HepG2 (cell line): ENCODE measurements around the gene MRPS25. TPM values are rescaled to one million over a fixed set of nuclear protein-coding genes. Genes with fewer than 3 reads are reported as not detected.

Source experiments
- ATAC-seq: fragments of 200-7000 bp; cut with Tn5 transposase; 3 replicates; pipeline ENCODE4 v1.9.1; 2020; ENCODE audit warnings: mild to moderate bottlenecking, moderate library complexity
- BruUV-seq: library from RNA; stranded (reverse); fragments of 400-500 nt; replicated peaks from 2 replicates; lab custom pipeline; 2021; lab: Mats Ljungman, UMichigan
- CTCF ChIA-PET: fragments of 300-600 bp; formaldehyde crosslinking; extraction: SDS; loops from one replicate; lab custom pipeline; 2021; ENCODE audit warnings: low total read pairs, inconsistent platforms, low intra/inter-chr PET ratio; lab: Yijun Ruan, JAX
- POLR2A ChIA-PET: fragments of 350-600 bp; sonication (Branson Sonifier 250); formaldehyde crosslinking; loops from one replicate; lab custom pipeline; 2020; ENCODE audit warnings: antibody characterized with exemption, inconsistent platforms; lab: Yijun Ruan, JAX
- DNase-seq: peaks from one replicate; pipeline ENCODE4 v3.0.0-alpha.2; 2015; ENCODE audit warnings: low spot score
- FAIRE-seq: peaks from 3 replicates; lab custom pipeline; 2011; peaks lifted over from hg19 to GRCh38; lab: Jason Lieb, UNC
- H2AFZ ChIP-seq: one replicate; pipeline ENCODE4 v1.6.1; 2011; ENCODE audit warnings: low read length, inconsistent platforms
- H3K27ac ChIP-seq: fragments of 300-600 bp; 3 replicates; pipeline ENCODE4 v1.8.0; 2011; ENCODE audit warnings: mixed run types, mild to moderate bottlenecking, mixed read lengths, low read length, inconsistent platforms; ENCODE audit not compliant: insufficient read depth; ENCODE audit errors: extremely low read length
- H3K27me3 ChIP-seq, 2 experiments: fragments of 200-600 bp in 1 of 2; 2 replicates in 1 of 2; 3 replicates in 1 of 2; pipeline versions ENCODE4 v1.6.0 to v1.8.0; 2011; ENCODE audit warnings: low read length in 2 of 2, mild to moderate bottlenecking in 2 of 2, moderate library complexity in 2 of 2, inconsistent platforms in 1 of 2; ENCODE audit not compliant: insufficient read depth in 2 of 2, control insufficient read depth in 1 of 2
- H3K36me3 ChIP-seq, 2 experiments: fragments of 200-600 bp in 1 of 2; replicated peaks in 1 of 2; 2 replicates in 1 of 2; 3 replicates in 1 of 2; pipeline versions ENCODE4 v1.5.1 to v1.8.0; 2011; ENCODE audit warnings: low read length in 2 of 2, inconsistent platforms in 1 of 2; ENCODE audit not compliant: insufficient read depth in 2 of 2, control insufficient read depth in 1 of 2
- H3K4me1 ChIP-seq: 2 replicates; pipeline ENCODE4 v1.5.1; 2012; ENCODE audit warnings: low read length, inconsistent platforms; ENCODE audit not compliant: insufficient read depth
- H3K4me2 ChIP-seq: 2 replicates; pipeline ENCODE4 v1.6.0; 2011; ENCODE audit warnings: low read depth, low read length, inconsistent platforms
- H3K4me3 ChIP-seq, 3 experiments: fragments of 200-600 bp in 1 of 3; sonication (generic), shearing (Covaris generic) in 1 of 3; replicated peaks in 1 of 3; 2 replicates each; pipeline ENCODE4 v1.5.1; 2011 to 2016; ENCODE audit warnings: low read length in 3 of 3, inconsistent platforms in 2 of 3, low read depth in 2 of 3, mild to moderate bottlenecking in 2 of 3, control low read depth in 1 of 3, mixed read lengths in 1 of 3; ENCODE audit not compliant: insufficient read depth in 1 of 3
- H3K79me2 ChIP-seq: one replicate; pipeline ENCODE4 v1.6.1; 2011; ENCODE audit warnings: low read length, inconsistent platforms; ENCODE audit not compliant: insufficient read depth
- H3K9ac ChIP-seq: 2 replicates; pipeline ENCODE4 v1.6.0; 2011; ENCODE audit warnings: mild to moderate bottlenecking, low read depth, low read length, inconsistent platforms; ENCODE audit not compliant: insufficient read depth
- H3K9me3 ChIP-seq: 2 replicates; pipeline ENCODE4 v1.5.1; 2012; ENCODE audit warnings: mild to moderate bottlenecking, low read length
- H4K20me1 ChIP-seq: 2 replicates; pipeline ENCODE4 v1.6.0; 2011; ENCODE audit warnings: inconsistent platforms, mild to moderate bottlenecking, low read length, moderate library complexity; ENCODE audit not compliant: insufficient read depth
- ARHGAP35 ChIP-seq: sonication (generic); formaldehyde crosslinking; IDR thresholded peaks from 2 replicates; pipeline ENCODE4 v1.9.0; 2022; ENCODE audit warnings: mild to moderate bottlenecking, inconsistent platforms, moderate library complexity, missing genetic modification reagents, borderline replicate concordance
- CBX2 ChIP-seq, 2 experiments: fragments of 200-600 bp in 1 of 2; sonication (generic); formaldehyde crosslinking in 1 of 2; IDR thresholded peaks; 2 replicates each; pipeline versions ENCODE4 v1.7.0 to v1.8.1; 2018 to 2022; ENCODE audit warnings: low read depth in 2 of 2, low read length in 1 of 2, mild to moderate bottlenecking in 1 of 2, missing genetic modification reagents in 1 of 2
- CEBPZ ChIP-seq: IDR thresholded peaks from 2 replicates; pipeline ENCODE4 v1.6.1; 2012; ENCODE audit warnings: low read length, improper control_type of control experiment
- KAT8 ChIP-seq: IDR thresholded peaks from 2 replicates; pipeline ENCODE4 v1.6.1; 2016; ENCODE audit warnings: missing genetic modification reagents, missing compliant biosample characterization
- MIXL1 ChIP-seq: IDR thresholded peaks from 2 replicates; pipeline ENCODE4 v1.6.1; 2016
- MTERF4 ChIP-seq: sonication (generic); formaldehyde crosslinking; IDR thresholded peaks from 2 replicates; pipeline ENCODE4 v1.8.0; 2023; ENCODE audit warnings: mild to moderate bottlenecking, missing genetic modification reagents
- PRMT3 ChIP-seq: sonication (generic); formaldehyde crosslinking; IDR thresholded peaks from 2 replicates; pipeline ENCODE4 v1.8.1; 2022; ENCODE audit warnings: low read depth, mild to moderate bottlenecking, moderate library complexity, missing genetic modification reagents, borderline replicate concordance
- RARG ChIP-seq: sonication (generic); formaldehyde crosslinking; IDR thresholded peaks from 2 replicates; pipeline ENCODE4 v1.4.0; 2020; ENCODE audit warnings: low read depth, mild to moderate bottlenecking, missing genetic modification reagents
- TGIF2 ChIP-seq: IDR thresholded peaks from 2 replicates; pipeline ENCODE4 v1.6.1; 2016; ENCODE audit warnings: control low read depth, missing compliant biosample characterization
- ZNF335 ChIP-seq: sonication (generic); formaldehyde crosslinking; IDR thresholded peaks from 2 replicates; pipeline ENCODE4 v1.4.0; 2020; ENCODE audit warnings: missing genetic modification reagents
- ZNF34 ChIP-seq: sonication (generic); formaldehyde crosslinking; IDR thresholded peaks from 2 replicates; pipeline ENCODE4 v1.4.0; 2020; ENCODE audit warnings: mild to moderate bottlenecking, missing genetic modification reagents, borderline replicate concordance
- ZNF383 ChIP-seq: sonication (generic); formaldehyde crosslinking; IDR thresholded peaks from 2 replicates; pipeline ENCODE4 v1.4.0; 2020; ENCODE audit warnings: missing genetic modification reagents, mild to moderate bottlenecking, borderline replicate concordance
- ZNF878 ChIP-seq: sonication (generic); formaldehyde crosslinking; IDR thresholded peaks from 2 replicates; pipeline ENCODE4 v1.8.1; 2023; ENCODE audit warnings: mild to moderate bottlenecking, missing genetic modification reagents, moderate library complexity
- WGBS: methylation state at CpG from one replicate; pipeline ENCODE4 v1.1.6; 2017; ENCODE audit warnings: low lambda C conversion rate; 5-methylcytosine and 5-hydroxymethylcytosine counted together
- in situ Hi-C: cut with HindIII; loops from 2 replicates; pipeline ENCODE4 v1.10.0; 2017; ENCODE audit warnings: low pct_unique_long_range_greater_than_20kb; ENCODE audit not compliant: extremely low pct_ligation_motif_present
- intact Hi-C: fragments of 100-400 bp; cut with micrococcal nuclease; formaldehyde crosslinking; loops from one replicate; pipeline ENCODE4 v1.10.0; 2022; ENCODE audit not compliant: unreplicated experiment
- polyA plus RNA-seq, 8 experiments: library from polyadenylated mRNA; depleted of rRNA in 3 of 8; stranded (reverse) in 7 of 8; unstranded in 1 of 8; fragments of >200 nt; fragmentation: Illumina TruSeq in 4 of 8; extraction: Trizol in 4 of 8; gene quantifications; 2 replicates each; pipeline versions ENCODE4 v1.2.1 to v1.2.3, GENCODE V29; 2011 to 2016; ENCODE audit warnings: low read depth in 4 of 8, missing spikeins in 1 of 8, mixed read lengths in 1 of 8; ENCODE audit not compliant: insufficient read depth in 1 of 8
- total RNA-seq, 5 experiments: library from RNA; depleted of rRNA; stranded (reverse); fragments of >200 nt; fragmentation: Illumina TruSeq; extraction: Trizol; gene quantifications; 2 replicates each; pipeline ENCODE4 v1.2.3, GENCODE V29; 2016; ENCODE audit warnings: low read depth in 1 of 5
- TF ChIP-seq, protein P1 (sequence below): fragments of 450-650 bp; IDR thresholded peaks from 2 replicates; pipeline ENCODE4 v1.6.1; 2016

Gene MRPS25
- total and polyA plus RNA-seq, 2 of the 13 experiments (the other 11 are each of a cell fraction or from before 2014, with no cell fraction given) = 60.1 to 74.3 TPM

- no peaks in the 10 kb centered on the region for H3K9me3 ChIP-seq
- no peak overlapping the region for H3K27ac ChIP-seq
- H3K4me2 ChIP-seq = no peak overlapping the region
- no peak for FAIRE-seq
- WGBS = 94% methylated on average over 3 of the region's 3 CpGs
- TF ChIP-seq ARHGAP35 (CRISPR knock-in tag) (no peak), RARG (no peak), KAT8 (CRISPR knock-in tag) (no peak), ZNF383 (no peak), PRMT3 (no peak), ZNF878 (CRISPR knock-in tag) (no peak), CEBPZ (no peak), CBX2 (IDR thresholded peaks at IDR 0.05; ENCODE audit: low read depth, low read length) (no peak), CBX2 (CRISPR knock-in tag; IDR thresholded peaks at IDR 0.05; ENCODE audit: low read depth) (no peak), MIXL1 (no peak), ZNF335 (CRISPR knock-in tag) (no peak), ZNF34 (CRISPR knock-in tag) (no peak), TGIF2 (CRISPR knock-in tag) (no peak), MTERF4 (CRISPR knock-in tag) (no peak)
- TF ChIP-seq, protein P1, sequence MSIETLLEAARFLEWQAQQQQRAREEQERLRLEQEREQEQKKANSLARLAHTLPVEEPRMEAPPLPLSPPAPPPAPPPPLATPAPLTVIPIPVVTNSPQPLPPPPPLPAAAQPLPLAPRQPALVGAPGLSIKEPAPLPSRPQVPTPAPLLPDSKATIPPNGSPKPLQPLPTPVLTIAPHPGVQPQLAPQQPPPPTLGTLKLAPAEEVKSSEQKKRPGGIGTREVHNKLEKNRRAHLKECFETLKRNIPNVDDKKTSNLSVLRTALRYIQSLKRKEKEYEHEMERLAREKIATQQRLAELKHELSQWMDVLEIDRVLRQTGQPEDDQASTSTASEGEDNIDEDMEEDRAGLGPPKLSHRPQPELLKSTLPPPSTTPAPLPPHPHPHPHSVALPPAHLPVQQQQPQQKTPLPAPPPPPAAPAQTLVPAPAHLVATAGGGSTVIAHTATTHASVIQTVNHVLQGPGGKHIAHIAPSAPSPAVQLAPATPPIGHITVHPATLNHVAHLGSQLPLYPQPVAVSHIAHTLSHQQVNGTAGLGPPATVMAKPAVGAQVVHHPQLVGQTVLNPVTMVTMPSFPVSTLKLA = no peak
- TF ChIP-seq, all 625 proteins: peak for 0
- no peak overlapping the region for H3K4me3 ChIP-seq
- no peak overlapping the region for H2AFZ ChIP-seq
- POLR2A ChIA-PET = no interaction called here
- DNase-seq (no peak), ATAC-seq (no peak)
- H3K27me3 ChIP-seq = no peaks in the 10 kb centered on the region; a peak in 1 of 5 replicates
- no TSS peak for BruUV-seq
- CTCF ChIA-PET = no interaction called here
- no peaks in the 10 kb centered on the region for H3K79me2 ChIP-seq
- no peaks in the 10 kb centered on the region for H3K4me1 ChIP-seq
- no peaks in the 10 kb centered on the region for H4K20me1 ChIP-seq
- intact Hi-C loops = loop anchor here (5.0 kb wide), 1 partner anchor 116 kb away; no protein-coding TSS in a partner anchor
- H3K9ac ChIP-seq = no peak overlapping the region
- peaks cover 34 to 89% of the 10 kb centered on the region in 2 experiments for H3K36me3 ChIP-seq
- in situ Hi-C loops = loop anchor here (10.0 kb wide), 1 partner anchor 118 kb away; no protein-coding TSS in a partner anchor
These were observed 22.2 kb downstream of the MRPS25 start for GRCh38 chr3:15042936-15043335.
